Measurements from ENCODE around the gene SPEF2.

GRCh38 chr5:35803191-35803651 lies 185.6 kb downstream of the SPEF2 start:
- TF ChIP-seq CTCF (conservative IDR thresholded peaks at IDR 0.05; ENCODE audit: low read depth in 2 of 2) (no peak), EZH2phosphoT487 (IDR thresholded peaks at IDR 0.05; ENCODE audit: unreplicated experiment) (no peak), CREB1 (CRISPR knock-in tag; IDR thresholded peaks at IDR 0.05; ENCODE audit: low read depth) (no peak), ZNF114 (CRISPR knock-in tag; IDR thresholded peaks at IDR 0.05) (no peak)
